Panc1 (cell line): ENCODE results near the gene IGFBP7. TPM values are rescaled to one million over a fixed set of nuclear protein-coding genes. Genes with fewer than 3 reads are reported as not detected.

ENCODE experiments used
- ATAC-seq: fragments of 200-7000 bp; cut with Tn5 transposase; 2 replicates; pipeline ENCODE4 v1.9.1; 2020; ENCODE audit warnings: mild to moderate bottlenecking, moderate library complexity
- BruUV-seq: library from RNA; stranded (reverse); fragments of 400-500 nt; replicated peaks from 2 replicates; lab custom pipeline; 2021; lab: Mats Ljungman, UMichigan
- CTCF ChIA-PET: fragments of 300-600 bp; sonication (Branson Sonifier 250); formaldehyde crosslinking; loops from one replicate; lab custom pipeline; 2022; ENCODE audit warnings: antibody characterized with exemption; lab: Charles Lee
- POLR2A ChIA-PET: fragments of 300-600 bp; sonication (Branson Sonifier 250); formaldehyde crosslinking; loops from one replicate; lab custom pipeline; 2022; ENCODE audit warnings: antibody characterized with exemption; lab: Charles Lee
- DNase-seq: peaks from one replicate; pipeline ENCODE4 v3.0.0-alpha.2; 2010; ENCODE audit warnings: low read depth, low spot score
- H3K27ac ChIP-seq: 2 replicates; pipeline ENCODE4 v1.5.1; 2011; ENCODE audit warnings: mild to moderate bottlenecking, low read length, inconsistent platforms
- H3K27me3 ChIP-seq: fragments of 200-500 bp; sonication (Bioruptor generic); 2 replicates; pipeline ENCODE4 v1.6.0; 2014; ENCODE audit warnings: low read length, inconsistent platforms; ENCODE audit not compliant: control insufficient read depth, insufficient read depth
- H3K36me3 ChIP-seq: fragments of 200-500 bp; sonication (Bioruptor generic); 2 replicates; pipeline ENCODE4 v1.5.1; 2014; ENCODE audit warnings: inconsistent platforms, mild to moderate bottlenecking, low read length, moderate library complexity; ENCODE audit not compliant: control insufficient read depth, insufficient read depth
- H3K4me1 ChIP-seq: 2 replicates; pipeline ENCODE4 v1.5.1; 2011; ENCODE audit warnings: inconsistent platforms, mild to moderate bottlenecking, low read length, moderate library complexity; ENCODE audit not compliant: control insufficient read depth, insufficient read depth
- H3K4me3 ChIP-seq, 2 experiments: 2 replicates each; pipeline ENCODE4 v1.5.1; 2011 to 2012; ENCODE audit warnings: low read depth in 2 of 2, low read length in 2 of 2, mild to moderate bottlenecking in 2 of 2, inconsistent platforms in 1 of 2, moderate library complexity in 1 of 2
- H3K9me3 ChIP-seq: fragments of 200-500 bp; sonication (Bioruptor generic); 2 replicates; pipeline ENCODE4 v1.5.1; 2014; ENCODE audit warnings: low read depth, mild to moderate bottlenecking, inconsistent platforms, low read length, moderate library complexity; ENCODE audit not compliant: control insufficient read depth, insufficient read depth
- POLR2AphosphoS5 ChIP-seq: IDR thresholded peaks from 2 replicates; pipeline ENCODE4 v1.6.1; 2012; ENCODE audit warnings: mild to moderate bottlenecking, low read depth, low read length, moderate library complexity
- REST ChIP-seq, 2 experiments: IDR thresholded peaks; 2 replicates each; pipeline ENCODE4 v1.6.1; 2011 to 2012; ENCODE audit warnings: low read depth in 2 of 2, control low read depth in 1 of 2, low read length in 1 of 2, mild to moderate bottlenecking in 1 of 2, moderate library complexity in 1 of 2; ENCODE audit not compliant: insufficient read depth in 1 of 2
- SIN3A ChIP-seq: IDR thresholded peaks from 2 replicates; pipeline ENCODE4 v1.6.1; 2012; ENCODE audit warnings: low read depth, mild to moderate bottlenecking, low read length, moderate library complexity, borderline replicate concordance; ENCODE audit not compliant: insufficient read depth
- TCF7L2 ChIP-seq: IDR thresholded peaks from 2 replicates; pipeline ENCODE4 v1.6.1; 2011; ENCODE audit warnings: mild to moderate bottlenecking, low read depth, low read length, inconsistent platforms
- in situ Hi-C: cut with HindIII; loops from 2 replicates; pipeline ENCODE4 v1.10.0; 2016; ENCODE audit warnings: low sequenced_read_pairs, low pct_unique_long_range_greater_than_20kb
- intact Hi-C: fragments of 100-400 bp; cut with micrococcal nuclease; formaldehyde crosslinking; loops from one replicate; pipeline ENCODE4 v1.10.0; 2022; ENCODE audit not compliant: unreplicated experiment
- total RNA-seq: library from RNA; stranded (reverse); gene quantifications from one replicate; pipeline ENCODE4 v1.2.1, GENCODE V29; 2021; ENCODE audit not compliant: unreplicated experiment
- TF ChIP-seq, protein P1 (sequence below): fragments of 450-650 bp; IDR thresholded peaks from 2 replicates; pipeline ENCODE4 v1.5.1; 2017; ENCODE audit warnings: mild to moderate bottlenecking

IGFBP7 gene
- total RNA-seq, 1 experiment from 2014 or later = 9.5 TPM

DNA sequence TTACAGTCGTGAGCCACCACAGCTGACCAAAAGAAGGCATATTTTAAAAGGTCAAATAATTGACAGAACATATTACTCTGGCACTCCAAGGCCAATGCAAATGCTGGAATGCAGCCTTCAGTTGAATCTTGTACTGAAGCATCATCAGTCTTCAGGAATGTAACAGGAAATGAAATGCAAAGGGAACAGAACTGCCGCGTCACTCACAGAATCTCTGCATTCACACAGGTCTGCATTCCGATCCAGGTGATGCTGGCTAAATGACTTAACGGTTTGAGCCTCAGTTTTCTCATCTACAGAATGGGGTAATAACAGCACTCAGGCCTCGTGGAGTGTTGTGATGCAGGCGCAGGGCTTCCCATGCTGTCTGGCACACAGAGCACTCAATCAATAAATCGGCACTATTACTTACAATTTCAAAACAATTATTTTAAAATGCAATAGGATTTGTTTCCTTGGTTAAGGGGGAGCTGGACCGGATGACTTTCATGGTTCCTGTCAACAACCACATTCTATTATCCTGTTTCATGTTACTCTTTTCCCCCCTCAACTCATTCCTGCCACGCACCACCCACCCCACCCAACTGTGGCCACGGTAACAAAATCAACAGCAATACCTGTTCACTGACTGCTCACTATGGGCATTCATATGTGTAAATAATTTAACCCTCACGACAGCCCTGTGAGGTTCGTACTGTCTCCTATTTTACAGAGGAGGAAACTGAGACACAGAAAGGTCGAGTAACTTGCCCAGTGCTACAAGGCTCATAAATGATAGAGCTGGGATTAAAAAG, 32.4 kb downstream of the IGFBP7 start:
- in situ Hi-C loops = no loop called here
- no TSS peak for BruUV-seq
- ChIA-PET CTCF (no interaction called here), POLR2A (no interaction called here)
- Histone ChIP-seq H3K4me1 (no peaks in the 10 kb centered on the region), H3K4me3 (no peak overlapping the region), H3K9me3 (no peaks in the 10 kb centered on the region), H3K27ac (no peak overlapping the region), H3K27me3 (no peaks in the 10 kb centered on the region), H3K36me3 (no peaks in the 10 kb centered on the region)
- TF ChIP-seq, protein P1, sequence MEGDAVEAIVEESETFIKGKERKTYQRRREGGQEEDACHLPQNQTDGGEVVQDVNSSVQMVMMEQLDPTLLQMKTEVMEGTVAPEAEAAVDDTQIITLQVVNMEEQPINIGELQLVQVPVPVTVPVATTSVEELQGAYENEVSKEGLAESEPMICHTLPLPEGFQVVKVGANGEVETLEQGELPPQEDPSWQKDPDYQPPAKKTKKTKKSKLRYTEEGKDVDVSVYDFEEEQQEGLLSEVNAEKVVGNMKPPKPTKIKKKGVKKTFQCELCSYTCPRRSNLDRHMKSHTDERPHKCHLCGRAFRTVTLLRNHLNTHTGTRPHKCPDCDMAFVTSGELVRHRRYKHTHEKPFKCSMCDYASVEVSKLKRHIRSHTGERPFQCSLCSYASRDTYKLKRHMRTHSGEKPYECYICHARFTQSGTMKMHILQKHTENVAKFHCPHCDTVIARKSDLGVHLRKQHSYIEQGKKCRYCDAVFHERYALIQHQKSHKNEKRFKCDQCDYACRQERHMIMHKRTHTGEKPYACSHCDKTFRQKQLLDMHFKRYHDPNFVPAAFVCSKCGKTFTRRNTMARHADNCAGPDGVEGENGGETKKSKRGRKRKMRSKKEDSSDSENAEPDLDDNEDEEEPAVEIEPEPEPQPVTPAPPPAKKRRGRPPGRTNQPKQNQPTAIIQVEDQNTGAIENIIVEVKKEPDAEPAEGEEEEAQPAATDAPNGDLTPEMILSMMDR = no peak
- TF ChIP-seq TCF7L2 (no peak), REST (IDR thresholded peaks at IDR 0.05; ENCODE audit: insufficient read depth in 1 of 2, low read depth in 2 of 2, low read length in 1 of 2) (no peak)
- DNase-seq (no peak), ATAC-seq (no peak)
- intact Hi-C loops = no loop called here

DNA sequence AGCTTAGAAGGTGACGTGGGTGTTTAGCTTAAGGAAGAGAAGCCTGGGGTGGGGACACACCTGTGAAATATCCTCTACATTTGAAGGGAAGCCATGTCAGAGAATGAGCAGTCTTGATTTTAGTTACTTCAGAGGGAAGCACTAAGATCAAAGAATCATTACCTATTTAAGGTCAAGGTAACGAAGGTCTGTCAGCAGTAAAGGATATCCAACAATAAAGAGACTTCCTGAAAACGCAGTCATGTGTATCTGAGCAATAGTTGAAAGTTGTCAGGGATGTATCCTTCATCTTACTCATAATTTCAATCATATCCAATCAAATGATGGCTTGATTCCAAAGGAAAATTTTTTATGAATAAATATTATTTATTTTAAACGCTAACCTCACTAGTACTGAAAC, 33.5 kb downstream of the IGFBP7 start:
- intact Hi-C loops = no loop called here
- no peak for DNase-seq
- no peaks in the 10 kb centered on the region for H3K9me3 ChIP-seq
- in situ Hi-C loops = no loop called here
- ChIA-PET POLR2A (no interaction called here), CTCF (no interaction called here)
- no TSS peak for BruUV-seq
- TF ChIP-seq REST (IDR thresholded peaks at IDR 0.05; ENCODE audit: insufficient read depth in 1 of 2, low read depth in 2 of 2, low read length in 1 of 2) (no peak), POLR2AphosphoS5 (no peak), TCF7L2 (no peak), SIN3A (no peak)
- TF ChIP-seq, protein P1 = no peak
- H3K36me3 ChIP-seq = no peaks in the 10 kb centered on the region
- H3K4me3 ChIP-seq = no peak overlapping the region
- H3K4me1 ChIP-seq = no peaks in the 10 kb centered on the region
- ATAC-seq = no peak
- no peak overlapping the region for H3K27ac ChIP-seq
- H3K27me3 ChIP-seq = no peaks in the 10 kb centered on the region
